HepG2 (cell line): ENCODE results near the gene CORO1A. TPM values are rescaled to one million over a fixed set of nuclear protein-coding genes. Genes with fewer than 3 reads are reported as not detected.

Experiments
- ATF6 ChIP-seq: sonication (generic); formaldehyde crosslinking; conservative IDR thresholded peaks from 2 replicates; pipeline ENCODE4 v1.4.0; 2020; ENCODE audit warnings: missing genetic modification reagents
- DNMT3B ChIP-seq: conservative IDR thresholded peaks from 2 replicates; pipeline ENCODE4 v1.6.1; 2016; ENCODE audit warnings: missing biosample characterization, control low read depth
- E2F1 ChIP-seq: sonication (generic); formaldehyde crosslinking; IDR thresholded peaks from 2 replicates; pipeline ENCODE4 v1.5.0; 2020; ENCODE audit warnings: missing genetic modification reagents
- E2F2 ChIP-seq: sonication (generic); formaldehyde crosslinking; IDR thresholded peaks from 2 replicates; pipeline ENCODE4 v1.4.0; 2020; ENCODE audit warnings: missing genetic modification reagents, borderline replicate concordance
- HNF4A ChIP-seq: sonication (generic); formaldehyde crosslinking; IDR thresholded peaks from 2 replicates; pipeline ENCODE4 v1.4.0; 2020; ENCODE audit warnings: missing genetic modification reagents
- KDM5B ChIP-seq: sonication (generic); formaldehyde crosslinking; IDR thresholded peaks from 2 replicates; pipeline ENCODE4 v1.4.0; 2020; ENCODE audit warnings: missing genetic modification reagents, mild to moderate bottlenecking, borderline replicate concordance
- PHF5A ChIP-seq: IDR thresholded peaks from one replicate; pipeline ENCODE4 v1.6.1; 2018; ENCODE audit warnings: low read depth, missing genetic modification reagents; ENCODE audit not compliant: unreplicated experiment
- RFXANK ChIP-seq: IDR thresholded peaks from 2 replicates; pipeline ENCODE4 v1.6.1; 2016
- SOX13 ChIP-seq, 3 experiments: fragments of 450-650 bp in 1 of 3; sonication (generic) in 1 of 3; formaldehyde crosslinking in 1 of 3; IDR thresholded peaks in 2 of 3; conservative IDR thresholded peaks in 1 of 3; 2 replicates each; pipeline versions ENCODE4 v1.5.0 to v1.6.1; 2016 to 2020; ENCODE audit warnings: antibody characterized with exemption in 1 of 3, mild to moderate bottlenecking in 1 of 3, missing compliant biosample characterization in 1 of 3, missing genetic modification reagents in 1 of 3, moderate library complexity in 1 of 3
- ZBTB10 ChIP-seq: sonication (generic); formaldehyde crosslinking; IDR thresholded peaks from 2 replicates; pipeline ENCODE4 v1.4.0; 2020; ENCODE audit warnings: missing genetic modification reagents, borderline replicate concordance
- ZBTB38 ChIP-seq: sonication (generic); formaldehyde crosslinking; IDR thresholded peaks from 2 replicates; pipeline ENCODE4 v1.5.1; 2020; ENCODE audit warnings: mild to moderate bottlenecking, missing genetic modification reagents
- ZFY ChIP-seq: sonication (generic); formaldehyde crosslinking; IDR thresholded peaks from 2 replicates; pipeline ENCODE4 v1.4.0; 2020; ENCODE audit warnings: missing genetic modification reagents
- ZNF446 ChIP-seq: sonication (generic); formaldehyde crosslinking; IDR thresholded peaks from 2 replicates; pipeline ENCODE4 v1.5.0; 2020; ENCODE audit warnings: mild to moderate bottlenecking, missing genetic modification reagents
- polyA plus RNA-seq, 8 experiments: library from polyadenylated mRNA; depleted of rRNA in 3 of 8; stranded (reverse) in 7 of 8; unstranded in 1 of 8; fragments of >200 nt; fragmentation: Illumina TruSeq in 4 of 8; extraction: Trizol in 4 of 8; gene quantifications; 2 replicates each; pipeline versions ENCODE4 v1.2.1 to v1.2.3, GENCODE V29; 2011 to 2016; ENCODE audit warnings: low read depth in 4 of 8, missing spikeins in 1 of 8, mixed read lengths in 1 of 8; ENCODE audit not compliant: insufficient read depth in 1 of 8
- total RNA-seq, 5 experiments: library from RNA; depleted of rRNA; stranded (reverse); fragments of >200 nt; fragmentation: Illumina TruSeq; extraction: Trizol; gene quantifications; 2 replicates each; pipeline ENCODE4 v1.2.3, GENCODE V29; 2016; ENCODE audit warnings: low read depth in 1 of 5
- TF ChIP-seq, protein P1 (sequence below): sonication (generic); formaldehyde crosslinking; IDR thresholded peaks from 2 replicates; pipeline ENCODE4 v1.5.0; 2020; ENCODE audit warnings: mild to moderate bottlenecking, missing genetic modification reagents, borderline replicate concordance
- TF ChIP-seq, protein P2 (sequence below): sonication (generic); formaldehyde crosslinking; IDR thresholded peaks from 2 replicates; pipeline ENCODE4 v1.4.0; 2020; ENCODE audit warnings: missing genetic modification reagents, mild to moderate bottlenecking, borderline replicate concordance

The CORO1A gene
- total and polyA plus RNA-seq, 2 of the 13 experiments (the other 11 are each of a cell fraction or from before 2014, with no cell fraction given) = 6.5 to 12.9 TPM

GRCh38 chr16:30142672-30143346, 40.6 kb upstream of the CORO1A start (continued):
- TF ChIP-seq ZBTB10 (no peak), E2F1 (CRISPR knock-in tag) (no peak), PHF5A (no peak), DNMT3B (CRISPR knock-in tag) (no peak), E2F2 (CRISPR knock-in tag) (no peak), ZFY (CRISPR knock-in tag) (no peak), KDM5B (peak; percentile 62; the same call in 1 of the 2 replicates), ZNF446 (CRISPR knock-in tag) (no peak), SOX13 (IDR thresholded peaks at IDR 0.05) (no peak), SOX13 (CRISPR knock-in tag; conservative IDR thresholded peaks at IDR 0.05 in 1 of 2, IDR thresholded peaks at IDR 0.05 in 1 of 2) (no peak), ATF6 (CRISPR knock-in tag) (no peak), ZBTB38 (no peak), HNF4A (CRISPR knock-in tag) (no peak), RFXANK (CRISPR knock-in tag) (no peak)
- TF ChIP-seq, protein P1, sequence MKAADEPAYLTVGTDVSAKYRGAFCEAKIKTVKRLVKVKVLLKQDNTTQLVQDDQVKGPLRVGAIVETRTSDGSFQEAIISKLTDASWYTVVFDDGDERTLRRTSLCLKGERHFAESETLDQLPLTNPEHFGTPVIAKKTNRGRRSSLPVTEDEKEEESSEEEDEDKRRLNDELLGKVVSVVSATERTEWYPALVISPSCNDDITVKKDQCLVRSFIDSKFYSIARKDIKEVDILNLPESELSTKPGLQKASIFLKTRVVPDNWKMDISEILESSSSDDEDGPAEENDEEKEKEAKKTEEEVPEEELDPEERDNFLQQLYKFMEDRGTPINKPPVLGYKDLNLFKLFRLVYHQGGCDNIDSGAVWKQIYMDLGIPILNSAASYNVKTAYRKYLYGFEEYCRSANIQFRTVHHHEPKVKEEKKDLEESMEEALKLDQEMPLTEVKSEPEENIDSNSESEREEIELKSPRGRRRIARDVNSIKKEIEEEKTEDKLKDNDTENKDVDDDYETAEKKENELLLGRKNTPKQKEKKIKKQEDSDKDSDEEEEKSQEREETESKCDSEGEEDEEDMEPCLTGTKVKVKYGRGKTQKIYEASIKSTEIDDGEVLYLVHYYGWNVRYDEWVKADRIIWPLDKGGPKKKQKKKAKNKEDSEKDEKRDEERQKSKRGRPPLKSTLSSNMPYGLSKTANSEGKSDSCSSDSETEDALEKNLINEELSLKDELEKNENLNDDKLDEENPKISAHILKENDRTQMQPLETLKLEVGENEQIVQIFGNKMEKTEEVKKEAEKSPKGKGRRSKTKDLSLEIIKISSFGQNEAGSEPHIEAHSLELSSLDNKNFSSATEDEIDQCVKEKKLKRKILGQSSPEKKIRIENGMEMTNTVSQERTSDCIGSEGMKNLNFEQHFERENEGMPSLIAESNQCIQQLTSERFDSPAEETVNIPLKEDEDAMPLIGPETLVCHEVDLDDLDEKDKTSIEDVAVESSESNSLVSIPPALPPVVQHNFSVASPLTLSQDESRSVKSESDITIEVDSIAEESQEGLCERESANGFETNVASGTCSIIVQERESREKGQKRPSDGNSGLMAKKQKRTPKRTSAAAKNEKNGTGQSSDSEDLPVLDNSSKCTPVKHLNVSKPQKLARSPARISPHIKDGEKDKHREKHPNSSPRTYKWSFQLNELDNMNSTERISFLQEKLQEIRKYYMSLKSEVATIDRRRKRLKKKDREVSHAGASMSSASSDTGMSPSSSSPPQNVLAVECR = no peak; the same call in 1 of the 2 replicates
- TF ChIP-seq, protein P2, sequence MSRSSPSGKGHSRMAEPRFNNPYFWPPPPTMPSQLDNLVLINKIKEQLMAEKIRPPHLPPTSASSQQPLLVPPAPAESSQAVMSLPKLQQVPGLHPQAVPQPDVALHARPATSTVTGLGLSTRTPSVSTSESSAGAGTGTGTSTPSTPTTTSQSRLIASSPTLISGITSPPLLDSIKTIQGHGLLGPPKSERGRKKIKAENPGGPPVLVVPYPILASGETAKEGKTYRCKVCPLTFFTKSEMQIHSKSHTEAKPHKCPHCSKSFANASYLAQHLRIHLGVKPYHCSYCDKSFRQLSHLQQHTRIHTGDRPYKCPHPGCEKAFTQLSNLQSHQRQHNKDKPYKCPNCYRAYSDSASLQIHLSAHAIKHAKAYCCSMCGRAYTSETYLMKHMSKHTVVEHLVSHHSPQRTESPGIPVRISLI (CRISPR knock-in tag) = peak; percentile 91
